NCI-H2029 (cell line): ENCODE results near the gene HOXD13.

ENCODE experiments used
- DNase-seq: peaks from one replicate; lab custom pipeline; 2025; lab: John Stamatoyannopoulos, UW

HOXD13 gene

GRCh38 chr2:176095421-176095820, 2.9 kb downstream of the HOXD13 start:
- no peak for DNase-seq

GRCh38 chr2:176096243-176096985, 3.9 kb downstream of the HOXD13 start:
- DNase-seq: no peak

- peak; percentile 74 for DNase-seq
Observed at GRCh38 chr2:176096986-176097819, 4.7 kb downstream of the HOXD13 start.

GRCh38 chr2:176097820-176098365, 5.4 kb downstream of the HOXD13 start:
- no peak for DNase-seq

GRCh38 chr2:176098366-176099158, 6.0 kb downstream of the HOXD13 start:
- DNase-seq: no peak

- DNase-seq: no peak
Observed at GRCh38 chr2:176099159-176099727, 6.7 kb downstream of the HOXD13 start.

GRCh38 chr2:176099728-176100546, 7.4 kb downstream of the HOXD13 start, which contains the start of gene HOXD12:
TSS of gene HOXD12 (plus strand) at chr2:176099795. CDS start at chr2:176099802, 7 bp downstream.
- DNase-seq: no peak

GRCh38 chr2:176100547-176101140, 8.1 kb downstream of the HOXD13 start:
- DNase-seq: no peak

- DNase-seq: no peak
Observed at GRCh38 chr2:176101216-176101830, 8.8 kb downstream of the HOXD13 start.

- DNase-seq: no peak
Observed at GRCh38 chr2:176101842-176102241, 9.3 kb downstream of the HOXD13 start.

- no peak for DNase-seq
Observed at GRCh38 chr2:176102309-176102866, 9.9 kb downstream of the HOXD13 start.

GRCh38 chr2:176103194-176103593, 10.7 kb downstream of the HOXD13 start:
- DNase-seq: no peak

GRCh38 chr2:176103742-176104315, 11.3 kb downstream of the HOXD13 start:
- DNase-seq: no peak

- DNase-seq: no peak
Observed at GRCh38 chr2:176104316-176105077, 12.0 kb downstream of the HOXD13 start.

- DNase-seq: no peak
Observed at GRCh38 chr2:176105078-176105729, 12.7 kb downstream of the HOXD13 start.

- no peak for DNase-seq
Observed at GRCh38 chr2:176105730-176106580, 13.4 kb downstream of the HOXD13 start.
